DOHH2 (cell line): Measurements from ENCODE around the gene METTL15.

Source experiments
- H3F3A ChIP-seq: fragments of 200-600 bp; sonication (generic), shearing (Covaris generic); 2 replicates; pipeline ENCODE4 v1.6.0; 2016; ENCODE audit warnings: antibody characterized with exemption, mild to moderate bottlenecking; ENCODE audit not compliant: control insufficient read depth, insufficient read depth
- H3K27ac ChIP-seq: fragments of 200-600 bp; sonication (generic); 2 replicates; pipeline ENCODE4 v1.5.1; 2014; ENCODE audit warnings: low read depth, mild to moderate bottlenecking, low read length, moderate library complexity
- H3K27me3 ChIP-seq: fragments of 200-600 bp; sonication (generic); 2 replicates; pipeline ENCODE4 v1.6.1; 2014; ENCODE audit warnings: mild to moderate bottlenecking, low read length, mixed read lengths; ENCODE audit not compliant: control insufficient read depth
- H3K36me3 ChIP-seq: fragments of 200-600 bp; sonication (generic); 2 replicates; pipeline ENCODE4 v1.6.1; 2014; ENCODE audit warnings: mild to moderate bottlenecking, low read length, moderate library complexity, mixed read lengths; ENCODE audit not compliant: control insufficient read depth
- H3K4me1 ChIP-seq: fragments of 200-600 bp; sonication (generic); 2 replicates; pipeline ENCODE4 v1.6.1; 2014; ENCODE audit warnings: mild to moderate bottlenecking, low read length, mixed read lengths; ENCODE audit not compliant: control insufficient read depth
- H3K4me2 ChIP-seq: fragments of 200-600 bp; sonication (generic); 2 replicates; pipeline ENCODE4 v1.6.0; 2014; ENCODE audit warnings: mild to moderate bottlenecking, low read length, moderate library complexity
- H3K4me3 ChIP-seq: fragments of 200-600 bp; sonication (generic); 2 replicates; pipeline ENCODE4 v1.5.1; 2014; ENCODE audit warnings: mild to moderate bottlenecking, low read length, mixed read lengths
- H3K79me2 ChIP-seq: fragments of 200-600 bp; sonication (generic); 2 replicates; pipeline ENCODE4 v1.6.1; 2014; ENCODE audit warnings: mild to moderate bottlenecking, low read length, mixed read lengths; ENCODE audit not compliant: control insufficient read depth
- H3K9me2 ChIP-seq: fragments of 200-600 bp; sonication (generic); replicated peaks from 2 replicates; pipeline ENCODE4 v1.6.1; 2014; ENCODE audit warnings: mild to moderate bottlenecking, low read length, mixed read lengths; ENCODE audit not compliant: control insufficient read depth
- H3K9me3 ChIP-seq: fragments of 200-600 bp; sonication (generic); 2 replicates; pipeline ENCODE4 v1.6.1; 2014; ENCODE audit warnings: antibody characterized with exemption, low read length, mixed read lengths; ENCODE audit not compliant: control insufficient read depth, insufficient read depth
- H4K20me1 ChIP-seq: fragments of 200-600 bp; sonication (generic); 2 replicates; pipeline ENCODE4 v1.6.0; 2014; ENCODE audit warnings: low read depth, mild to moderate bottlenecking, antibody characterized with exemption, low read length, moderate library complexity; ENCODE audit not compliant: control insufficient read depth, insufficient read depth
- EZH2phosphoT487 ChIP-seq: fragments of 200-600 bp; sonication (generic); IDR thresholded peaks from 2 replicates; pipeline ENCODE4 v1.6.1; 2017; ENCODE audit warnings: borderline replicate concordance, mild to moderate bottlenecking, antibody characterized with exemption, low read length, moderate library complexity, mixed read lengths
- TF ChIP-seq, protein P1 (sequence below): fragments of 200-600 bp; sonication (generic); IDR thresholded peaks from one replicate; pipeline ENCODE4 v1.5.1; 2014; ENCODE audit warnings: antibody characterized with exemption, mild to moderate bottlenecking, low read depth, low read length; ENCODE audit not compliant: poor library complexity, severe bottlenecking

METTL15 gene

DNA sequence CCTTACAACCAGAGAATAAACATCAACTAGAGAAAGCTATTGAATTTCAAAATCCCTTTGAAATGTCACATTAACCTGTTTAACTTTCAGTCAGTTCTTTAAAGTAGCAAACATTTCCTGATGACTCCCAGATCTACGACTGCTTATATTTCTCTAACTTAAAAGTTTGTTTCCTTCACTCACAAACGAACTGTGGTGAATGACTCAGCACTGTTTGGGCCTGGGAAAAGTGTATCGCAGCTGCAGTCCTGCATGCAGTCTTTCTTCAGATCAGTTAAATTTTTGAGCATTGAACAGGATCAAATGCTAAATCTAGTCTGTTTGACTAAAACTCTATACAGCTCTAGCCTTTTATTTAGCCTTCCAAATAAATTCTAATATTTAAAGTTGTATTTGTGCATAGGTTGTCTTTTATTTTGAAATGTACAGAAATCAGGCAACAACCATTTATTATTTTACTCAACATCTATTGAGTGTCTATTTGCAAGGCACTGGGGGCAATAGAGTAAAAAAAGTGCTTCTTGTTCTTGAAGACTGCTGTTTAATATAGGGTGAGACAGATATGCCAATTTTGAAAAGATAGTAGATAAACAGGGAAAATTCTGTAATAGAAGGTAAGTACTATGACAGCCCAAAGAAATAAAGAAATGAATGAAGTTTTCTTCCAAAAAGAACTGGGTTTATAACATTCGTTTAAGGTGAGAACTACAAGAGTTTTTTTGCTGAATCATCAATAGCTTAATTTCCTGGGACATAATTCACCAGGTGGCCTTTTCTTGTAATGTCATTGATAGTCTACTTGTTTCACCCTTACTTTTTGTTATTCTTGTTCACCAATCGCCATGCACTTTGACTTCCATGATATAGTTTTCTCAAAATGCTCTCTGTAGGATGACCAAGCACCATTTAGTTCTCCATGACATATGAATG, 235.4 kb downstream of the METTL15 start:
- no peaks in the 10 kb centered on the region for H3K9me2 ChIP-seq
- no peak overlapping the region for H3K4me2 ChIP-seq
- H3K4me3 ChIP-seq = no peak overlapping the region
- TF ChIP-seq, protein P1, sequence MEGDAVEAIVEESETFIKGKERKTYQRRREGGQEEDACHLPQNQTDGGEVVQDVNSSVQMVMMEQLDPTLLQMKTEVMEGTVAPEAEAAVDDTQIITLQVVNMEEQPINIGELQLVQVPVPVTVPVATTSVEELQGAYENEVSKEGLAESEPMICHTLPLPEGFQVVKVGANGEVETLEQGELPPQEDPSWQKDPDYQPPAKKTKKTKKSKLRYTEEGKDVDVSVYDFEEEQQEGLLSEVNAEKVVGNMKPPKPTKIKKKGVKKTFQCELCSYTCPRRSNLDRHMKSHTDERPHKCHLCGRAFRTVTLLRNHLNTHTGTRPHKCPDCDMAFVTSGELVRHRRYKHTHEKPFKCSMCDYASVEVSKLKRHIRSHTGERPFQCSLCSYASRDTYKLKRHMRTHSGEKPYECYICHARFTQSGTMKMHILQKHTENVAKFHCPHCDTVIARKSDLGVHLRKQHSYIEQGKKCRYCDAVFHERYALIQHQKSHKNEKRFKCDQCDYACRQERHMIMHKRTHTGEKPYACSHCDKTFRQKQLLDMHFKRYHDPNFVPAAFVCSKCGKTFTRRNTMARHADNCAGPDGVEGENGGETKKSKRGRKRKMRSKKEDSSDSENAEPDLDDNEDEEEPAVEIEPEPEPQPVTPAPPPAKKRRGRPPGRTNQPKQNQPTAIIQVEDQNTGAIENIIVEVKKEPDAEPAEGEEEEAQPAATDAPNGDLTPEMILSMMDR = no peak
- TF ChIP-seq EZH2phosphoT487 = no peak
- no peaks in the 10 kb centered on the region for H3K79me2 ChIP-seq
- H3K4me1 ChIP-seq = no peaks in the 10 kb centered on the region
- no peaks in the 10 kb centered on the region for H3F3A ChIP-seq
- H3K27ac ChIP-seq = no peak overlapping the region
- H3K27me3 ChIP-seq = no peaks in the 10 kb centered on the region
- no peaks in the 10 kb centered on the region; the same call in 1 of the 2 replicates for H3K9me3 ChIP-seq
- H4K20me1 ChIP-seq = no peaks in the 10 kb centered on the region
- no peaks in the 10 kb centered on the region for H3K36me3 ChIP-seq

DNA sequence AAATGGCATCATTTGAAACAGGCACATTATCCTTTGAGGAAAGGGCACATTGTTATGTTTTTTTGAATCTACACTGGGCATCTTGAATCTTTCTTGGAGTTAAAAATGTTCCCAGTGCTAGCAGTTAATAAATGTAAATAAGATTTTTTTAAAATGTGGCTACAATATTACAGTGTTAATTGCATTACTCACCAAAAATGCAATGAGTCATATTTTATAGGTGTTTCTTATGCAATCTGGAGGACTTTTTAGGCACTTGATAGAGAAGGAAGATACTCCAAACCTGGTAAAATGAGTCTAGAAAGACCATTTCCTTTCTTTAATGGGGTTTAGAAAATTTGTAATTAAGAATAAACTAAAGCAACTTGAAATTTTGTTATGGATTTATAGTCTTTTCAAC, 238.0 kb downstream of the METTL15 start:
- H3K4me1 ChIP-seq = no peaks in the 10 kb centered on the region
- H3F3A ChIP-seq = no peaks in the 10 kb centered on the region
- H3K36me3 ChIP-seq = no peaks in the 10 kb centered on the region
- H4K20me1 ChIP-seq = no peaks in the 10 kb centered on the region
- H3K4me3 ChIP-seq = no peak overlapping the region
- H3K4me2 ChIP-seq = no peak overlapping the region
- H3K9me3 ChIP-seq = no peaks in the 10 kb centered on the region
- no peaks in the 10 kb centered on the region for H3K27me3 ChIP-seq
- no peaks in the 10 kb centered on the region for H3K79me2 ChIP-seq
- H3K9me2 ChIP-seq = no peaks in the 10 kb centered on the region
- no peak for TF ChIP-seq EZH2phosphoT487
- TF ChIP-seq, protein P1 = no peak
- no peak overlapping the region for H3K27ac ChIP-seq

DNA sequence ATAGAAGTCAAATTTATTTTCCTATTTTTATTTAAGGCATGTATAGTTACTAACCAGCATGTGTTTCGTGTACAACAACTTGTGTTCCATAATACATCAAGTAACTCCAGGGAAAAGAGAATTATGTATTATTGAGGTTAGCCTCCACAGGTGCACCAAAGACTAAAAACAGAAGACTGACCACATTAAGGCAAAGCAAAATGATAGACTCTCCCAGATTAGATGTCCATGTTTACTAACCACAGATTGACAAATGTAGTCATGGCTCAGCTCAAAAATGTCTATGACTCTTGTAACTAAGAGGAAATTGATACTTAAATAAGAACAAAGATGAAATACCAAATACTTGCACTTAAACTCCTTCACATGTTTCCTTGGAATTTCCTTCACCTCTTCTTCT, 238.5 kb downstream of the METTL15 start:
- Histone ChIP-seq H3K4me3 (no peak overlapping the region), H3K9me3 (no peaks in the 10 kb centered on the region), H3K79me2 (no peaks in the 10 kb centered on the region), H3K4me2 (no peak overlapping the region), H3K27me3 (no peaks in the 10 kb centered on the region), H3K27ac (no peak overlapping the region), H3K9me2 (no peaks in the 10 kb centered on the region), H3K36me3 (no peaks in the 10 kb centered on the region), H4K20me1 (no peaks in the 10 kb centered on the region), H3K4me1 (no peaks in the 10 kb centered on the region), H3F3A (no peaks in the 10 kb centered on the region)
- no peak for TF ChIP-seq EZH2phosphoT487
- TF ChIP-seq, protein P1 = no peak
